Left hindlimb (tissue), 1 donor: Measurements from ENCODE around the gene INPP5A.

ENCODE experiments used
- DNase-seq: peaks from one replicate; pipeline ENCODE4 v3.0.0-alpha.2; 2018

Gene INPP5A

GRCh38 chr10:132712291-132712690, 174.7 kb downstream of the INPP5A start:
- peak; percentile 10 for DNase-seq

- peak; percentile 2 for DNase-seq
These were observed 175.2 kb downstream of the INPP5A start for GRCh38 chr10:132712743-132713142.

GRCh38 chr10:132713421-132714095, 176.0 kb downstream of the INPP5A start:
- peak; percentile 39 for DNase-seq

- peak; percentile 27 for DNase-seq
These were observed 176.8 kb downstream of the INPP5A start for GRCh38 chr10:132714096-132714985.

- DNase-seq, result peak; percentile 23
These were observed 177.6 kb downstream of the INPP5A start for GRCh38 chr10:132714986-132715775.

- peak; percentile 11 for DNase-seq
These were observed 178.4 kb downstream of the INPP5A start for GRCh38 chr10:132715776-132716680.

GRCh38 chr10:132716691-132717490, 179.3 kb downstream of the INPP5A start:
- DNase-seq, result peak; percentile 8

- no peak for DNase-seq
These were observed 184.1 kb downstream of the INPP5A start for GRCh38 chr10:132721725-132722124.

GRCh38 chr10:132722394-132723329, 185.1 kb downstream of the INPP5A start:
- DNase-seq, result peak; percentile 82

- no peak for DNase-seq
These were observed 185.9 kb downstream of the INPP5A start for GRCh38 chr10:132723330-132723970.

- no peak for DNase-seq
These were observed 186.9 kb downstream of the INPP5A start for GRCh38 chr10:132724446-132724845.

GRCh38 chr10:132725202-132725601, 187.6 kb downstream of the INPP5A start:
- no peak for DNase-seq

- no peak for DNase-seq
These were observed 188.6 kb downstream of the INPP5A start for GRCh38 chr10:132726194-132726593.

- no peak for DNase-seq
These were observed 189.4 kb downstream of the INPP5A start for GRCh38 chr10:132726951-132727350.

- DNase-seq, result no peak
These were observed 189.8 kb downstream of the INPP5A start for GRCh38 chr10:132727411-132727810.

GRCh38 chr10:132728321-132728720, 190.7 kb downstream of the INPP5A start:
- no peak for DNase-seq

GRCh38 chr10:132728741-132729140, 191.2 kb downstream of the INPP5A start:
- DNase-seq, result no peak

- no peak for DNase-seq
These were observed 192.4 kb downstream of the INPP5A start for GRCh38 chr10:132729810-132730572.

GRCh38 chr10:132730573-132730953, 193.0 kb downstream of the INPP5A start:
- no peak for DNase-seq
